Activated T-cell treated with anti-CD3 and anti-CD28 coated beads, Interleukin-2, amount 50 U/mL, for 4 hours (primary cell): ENCODE results near the gene KIF2C. TPM values are rescaled to one million over a fixed set of nuclear protein-coding genes. Genes with fewer than 3 reads are reported as not detected.

ENCODE experiments used
- ATAC-seq, 2 donors: fragments of 200-7000 bp; cut with Tn5 transposase; one replicate each; pipeline ENCODE4 v1.10.0; 2021
- DNase-seq: peaks from one replicate; pipeline ENCODE4 v3.0.0-alpha.2; 2020
- H3K27me3 Mint-ChIP-seq: one replicate; pipeline ENCODE4 v1.8.0; 2021; ENCODE audit warnings: low read depth, mixed read lengths
- H3K36me3 Mint-ChIP-seq: one replicate; pipeline ENCODE4 v1.8.0; 2022; ENCODE audit warnings: mixed read lengths; ENCODE audit not compliant: insufficient read depth
- H3K4me1 Mint-ChIP-seq: one replicate; pipeline ENCODE4 v1.8.0; 2021; ENCODE audit warnings: low read depth, mixed read lengths
- H3K4me3 Mint-ChIP-seq: one replicate; pipeline ENCODE4 v1.8.0; 2021; ENCODE audit warnings: mild to moderate bottlenecking, moderate library complexity, mixed read lengths
- H3K9me3 Mint-ChIP-seq: one replicate; pipeline ENCODE4 v1.8.0; 2021; ENCODE audit warnings: mixed read lengths
- total RNA-seq, 3 donors: library from RNA; stranded (reverse); gene quantifications; one replicate each; pipeline ENCODE4 v1.2.1, GENCODE V29; 2021

KIF2C gene
- total RNA-seq, 3 donors from 2014 or later: 5.0 to 8.1 (median 8.1) TPM

DNA sequence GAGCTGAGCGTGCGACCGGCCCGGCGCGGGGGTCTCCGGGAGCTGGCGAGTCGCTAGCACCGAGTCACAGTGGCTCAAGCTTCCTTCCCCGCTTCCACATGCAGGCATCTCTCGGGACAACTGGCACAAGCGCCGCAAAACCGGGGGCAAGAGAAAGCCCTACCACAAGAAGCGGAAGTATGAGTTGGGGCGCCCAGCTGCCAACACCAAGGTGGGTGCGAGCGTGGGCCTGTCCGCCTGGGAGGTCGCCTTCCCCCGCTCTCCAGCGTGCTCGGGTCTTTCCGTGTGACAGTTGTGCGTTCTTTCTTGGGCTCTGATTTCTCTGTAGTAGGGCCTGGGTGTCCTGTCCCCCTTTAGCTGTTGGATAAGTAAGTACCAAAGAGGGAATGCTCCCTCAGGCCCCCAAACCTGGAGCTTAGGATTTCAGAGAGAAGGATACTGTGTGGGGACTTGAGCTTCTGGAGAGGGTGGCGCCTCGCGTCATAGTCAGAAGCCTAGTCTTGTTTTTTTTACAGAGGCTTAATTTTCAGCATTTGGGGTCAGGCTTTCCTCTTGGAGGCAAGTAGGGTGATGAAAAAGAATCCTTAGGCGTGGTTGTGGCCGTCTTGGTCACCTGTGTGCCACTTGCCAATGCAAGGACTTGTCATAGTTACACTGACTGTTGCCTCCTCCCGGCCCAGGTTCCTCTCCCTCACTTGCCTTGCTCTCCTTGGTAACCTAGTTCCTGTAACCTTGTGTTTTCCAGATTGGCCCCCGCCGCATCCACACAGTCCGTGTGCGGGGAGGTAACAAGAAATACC, 36.5 kb downstream of the KIF2C start:
- DNase-seq: peak; percentile 51
- peak; percentile 4 to 9 for ATAC-seq
- peak overlapping the region; percentile 98 for H3K4me3 Mint-ChIP-seq
- peaks cover 35% of the 10 kb centered on the region for H3K4me1 Mint-ChIP-seq
- no peaks in the 10 kb centered on the region for H3K9me3 Mint-ChIP-seq
- peaks cover 41% of the 10 kb centered on the region for H3K36me3 Mint-ChIP-seq
- no peaks in the 10 kb centered on the region for H3K27me3 Mint-ChIP-seq

- H3K4me1 Mint-ChIP-seq: peaks cover 37% of the 10 kb centered on the region
- H3K9me3 Mint-ChIP-seq: no peaks in the 10 kb centered on the region
- no peak for ATAC-seq
Observed at GRCh38 chr1:44776730-44777068, 37.1 kb downstream of the KIF2C start.

GRCh38 chr1:44777547-44777946, 37.9 kb downstream of the KIF2C start:
- DNase-seq (no peak), ATAC-seq (no peak)
- Mint-ChIP-seq H3K36me3 (peaks cover 47% of the 10 kb centered on the region), H3K9me3 (no peaks in the 10 kb centered on the region), H3K27me3 (no peaks in the 10 kb centered on the region), H3K4me1 (peaks cover 37% of the 10 kb centered on the region), H3K4me3 (peak overlapping the region; percentile 98)

More at GRCh38 chr1:44776730-44777068, 37.1 kb downstream of the KIF2C start:
- Mint-ChIP-seq H3K36me3 (peaks cover 46% of the 10 kb centered on the region), H3K4me3 (peak overlapping the region; percentile 98), H3K27me3 (no peaks in the 10 kb centered on the region)
- DNase-seq: no peak

GRCh38 chr1:44777969-44778635, 38.5 kb downstream of the KIF2C start:
- ATAC-seq (no peak), DNase-seq (no peak)
- H3K9me3 Mint-ChIP-seq: no peaks in the 10 kb centered on the region
- peaks cover 48% of the 10 kb centered on the region for H3K36me3 Mint-ChIP-seq
- H3K4me3 Mint-ChIP-seq: peak overlapping the region; percentile 98
- peaks cover 37% of the 10 kb centered on the region for H3K4me1 Mint-ChIP-seq
- no peaks in the 10 kb centered on the region for H3K27me3 Mint-ChIP-seq

DNA sequence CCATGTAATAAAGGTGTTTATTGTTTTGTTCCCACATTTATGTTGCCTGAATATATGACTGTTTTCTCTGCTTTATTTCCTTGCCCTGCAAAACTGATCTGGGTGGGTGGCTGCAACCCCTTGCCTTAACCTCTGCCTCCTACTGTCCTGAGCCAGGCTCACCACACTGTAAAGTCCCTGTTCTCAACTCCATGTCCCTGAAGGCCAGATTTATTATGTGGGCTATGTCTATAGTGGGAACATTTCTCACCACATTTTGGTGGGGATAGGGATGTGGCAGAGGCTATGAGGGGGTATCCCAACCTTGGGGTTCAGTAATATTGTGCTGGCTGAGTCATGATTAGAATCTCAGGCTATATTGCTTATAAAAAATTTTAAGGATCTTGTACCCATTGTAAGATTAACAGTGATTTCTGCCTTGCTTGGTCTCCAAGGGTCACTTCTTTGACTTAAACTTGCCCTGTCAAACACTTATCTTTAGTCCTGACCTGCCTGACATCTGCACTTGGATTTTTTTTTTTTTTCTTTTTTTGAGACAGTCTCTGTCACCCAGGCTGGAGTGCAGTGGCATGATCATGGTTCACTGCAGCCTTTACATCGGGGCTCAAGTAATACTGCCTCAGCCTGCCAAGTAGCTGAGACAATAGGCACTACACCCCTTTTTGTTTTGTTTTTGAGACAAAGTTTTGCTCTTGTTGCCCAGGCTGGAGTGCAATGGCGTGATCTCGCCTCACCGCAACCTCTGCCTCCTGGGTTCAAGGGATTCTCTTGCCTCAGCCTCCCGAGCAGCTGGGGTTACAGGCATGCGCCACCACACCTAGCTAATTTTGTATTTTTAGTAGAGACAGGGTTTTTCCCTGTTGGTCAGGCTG, 39.3 kb downstream of the KIF2C start:
- Mint-ChIP-seq H3K4me3 (peak overlapping the region; percentile 98), H3K4me1 (peaks cover 42% of the 10 kb centered on the region), H3K9me3 (no peaks in the 10 kb centered on the region), H3K36me3 (peaks cover 50% of the 10 kb centered on the region), H3K27me3 (no peaks in the 10 kb centered on the region)
- ATAC-seq: no peak
- DNase-seq: no peak

GRCh38 chr1:44780583-44781121, 41.0 kb downstream of the KIF2C start:
- H3K4me3 Mint-ChIP-seq: no peak overlapping the region
- no peak for DNase-seq

DNA sequence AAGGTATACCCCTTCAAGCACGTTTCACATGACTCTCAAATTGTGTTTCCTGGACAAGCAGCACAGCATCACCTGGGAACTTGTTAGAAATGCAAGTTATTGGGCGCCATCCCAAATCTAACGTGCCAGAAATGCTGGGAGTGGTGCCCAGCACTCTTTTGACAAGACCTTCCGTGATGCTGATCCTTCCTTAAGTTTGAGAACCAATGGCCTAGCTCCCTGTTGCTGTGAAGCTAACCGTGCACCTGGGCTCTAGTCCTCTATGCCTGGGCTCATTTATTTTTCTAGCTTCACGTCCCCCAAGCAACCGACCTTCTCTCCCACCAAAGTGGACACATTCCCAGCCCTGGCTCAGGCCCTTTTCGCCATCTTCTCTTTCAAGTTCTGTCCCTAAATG, 44.1 kb downstream of the KIF2C start:
- Mint-ChIP-seq H3K4me1 (peaks cover 42% of the 10 kb centered on the region), H3K9me3 (no peaks in the 10 kb centered on the region), H3K27me3 (no peaks in the 10 kb centered on the region), H3K4me3 (peak overlapping the region; percentile 63), H3K36me3 (peaks cover 24% of the 10 kb centered on the region)
- no peak for DNase-seq
- ATAC-seq: no peak

More at GRCh38 chr1:44780583-44781121, 41.0 kb downstream of the KIF2C start:
- H3K27me3 Mint-ChIP-seq: no peaks in the 10 kb centered on the region
- H3K9me3 Mint-ChIP-seq: no peaks in the 10 kb centered on the region
- H3K4me1 Mint-ChIP-seq: peaks cover 47% of the 10 kb centered on the region
- no peak for ATAC-seq
- peaks cover 50% of the 10 kb centered on the region for H3K36me3 Mint-ChIP-seq

DNA sequence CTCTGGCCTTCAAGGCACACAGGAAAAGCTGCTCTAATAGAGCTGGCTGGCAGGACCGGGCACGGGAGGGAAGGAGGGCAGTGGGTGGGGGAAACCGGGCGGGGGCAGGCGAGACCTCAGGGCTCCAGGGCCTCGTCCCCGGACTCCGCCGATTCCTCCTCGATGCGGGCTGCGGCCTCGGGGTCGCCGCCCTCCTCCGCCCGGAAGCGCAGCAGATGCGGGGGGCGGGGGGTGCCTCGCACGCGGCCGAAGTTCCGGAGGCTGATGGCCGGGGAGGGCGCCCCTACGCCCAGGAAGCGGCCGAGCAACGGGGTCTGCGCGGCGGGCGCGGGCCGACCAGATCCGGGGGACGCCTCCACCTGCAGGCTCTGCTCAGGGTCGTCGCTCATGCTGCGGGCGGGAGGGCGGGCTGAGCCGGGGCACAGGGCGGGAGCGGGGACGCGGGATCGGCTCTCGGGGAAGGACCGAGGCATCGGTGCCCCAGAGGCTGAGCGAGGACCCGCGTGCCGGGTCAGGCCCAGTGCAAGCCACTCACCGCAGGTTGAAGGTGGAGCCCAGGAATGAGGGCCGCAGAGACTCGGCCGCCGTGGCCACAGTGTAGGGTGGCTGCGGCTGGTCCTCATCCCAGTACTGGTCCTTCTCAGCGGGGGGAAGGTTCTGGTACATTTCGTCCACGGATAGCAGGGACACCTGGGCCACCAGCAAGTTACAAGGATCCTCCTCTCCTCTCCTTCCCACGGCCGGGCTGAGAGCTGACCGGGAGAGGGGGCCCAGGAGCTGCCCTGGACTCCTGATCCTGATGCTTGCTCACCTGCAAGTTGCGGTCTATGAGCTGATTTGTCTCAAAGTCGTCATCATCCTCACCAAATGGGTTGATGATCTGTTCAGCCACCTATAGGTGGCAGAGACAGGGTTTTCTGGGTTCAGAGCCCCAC, 44.7 kb downstream of the KIF2C start:
- H3K36me3 Mint-ChIP-seq: peaks cover 19% of the 10 kb centered on the region
- no peaks in the 10 kb centered on the region for H3K9me3 Mint-ChIP-seq
- H3K4me1 Mint-ChIP-seq: peaks cover 36% of the 10 kb centered on the region
- H3K4me3 Mint-ChIP-seq: peak overlapping the region; percentile 63
- DNase-seq (no peak), ATAC-seq (peak; percentile 16 to 32)
- no peaks in the 10 kb centered on the region for H3K27me3 Mint-ChIP-seq

GRCh38 chr1:44785029-44785380, 45.4 kb downstream of the KIF2C start:
- ATAC-seq: no peak
- H3K27me3 Mint-ChIP-seq: no peaks in the 10 kb centered on the region
- peaks cover 36% of the 10 kb centered on the region for H3K4me1 Mint-ChIP-seq
- DNase-seq: no peak
- H3K4me3 Mint-ChIP-seq: peak overlapping the region; percentile 62
- H3K9me3 Mint-ChIP-seq: no peaks in the 10 kb centered on the region
- peaks cover 15% of the 10 kb centered on the region for H3K36me3 Mint-ChIP-seq

DNA sequence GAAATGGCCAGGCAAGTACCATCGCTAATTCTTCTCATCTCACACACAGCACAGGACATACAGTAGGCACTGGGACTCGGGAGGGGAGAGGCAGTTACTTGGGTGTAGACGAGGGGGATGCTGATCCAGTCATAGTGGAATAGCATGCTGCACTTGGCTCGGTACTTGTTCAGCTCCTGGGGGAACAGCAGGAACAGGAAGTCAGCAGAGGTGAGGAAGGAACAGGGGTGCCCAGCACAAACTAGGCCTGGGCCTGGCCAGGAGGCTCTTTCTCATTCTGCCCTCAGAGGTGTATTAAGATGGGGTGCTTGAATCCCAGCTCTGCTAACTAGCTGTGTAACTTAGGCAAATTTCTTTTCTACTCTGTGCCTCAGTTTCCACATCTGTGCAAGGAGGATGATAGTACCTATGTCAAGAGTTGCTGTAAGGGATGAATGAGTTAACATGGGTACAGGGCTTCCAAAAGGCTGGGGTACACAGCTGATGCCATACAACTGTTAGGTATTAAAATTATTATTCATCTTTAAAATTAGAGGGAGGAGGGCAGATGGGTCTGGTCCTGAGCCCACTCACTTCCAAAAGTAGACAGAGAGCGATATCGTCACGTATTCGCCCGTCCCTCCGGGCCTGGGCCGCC, 46.0 kb downstream of the KIF2C start:
- DNase-seq: no peak
- Mint-ChIP-seq H3K27me3 (no peaks in the 10 kb centered on the region), H3K4me1 (peaks cover 32% of the 10 kb centered on the region), H3K36me3 (peaks cover 10% of the 10 kb centered on the region), H3K9me3 (no peaks in the 10 kb centered on the region), H3K4me3 (peak overlapping the region; percentile 78)
- peak in 1 of 2 donors; percentile 4 for ATAC-seq

- peak; percentile 80 for DNase-seq
- Mint-ChIP-seq H3K36me3 (peaks cover 7% of the 10 kb centered on the region), H3K9me3 (no peaks in the 10 kb centered on the region), H3K4me3 (peak overlapping the region; percentile 78), H3K27me3 (no peaks in the 10 kb centered on the region), H3K4me1 (peaks cover 30% of the 10 kb centered on the region)
- peak; percentile 59 to 63 for ATAC-seq
Observed at GRCh38 chr1:44786138-44786840, 46.7 kb downstream of the KIF2C start.

GRCh38 chr1:44786841-44787426, 47.3 kb downstream of the KIF2C start:
- DNase-seq (no peak), ATAC-seq (no peak)
- Mint-ChIP-seq H3K36me3 (peaks cover 4% of the 10 kb centered on the region), H3K4me3 (peak overlapping the region; percentile 78), H3K4me1 (peaks cover 30% of the 10 kb centered on the region), H3K27me3 (no peaks in the 10 kb centered on the region), H3K9me3 (no peaks in the 10 kb centered on the region)
